Transverse colon (tissue), 3 donors: ENCODE results near the gene CDPF1.

Source experiments
- EP300 ChIP-seq: sonication (generic); formaldehyde crosslinking; IDR thresholded peaks from one replicate; pipeline ENCODE4 v1.6.1; 2017; ENCODE audit warnings: antibody characterized with exemption, low read depth
- TF ChIP-seq, protein P1 (sequence below), 5 experiments: fragments of 200-600 bp in 3 of 5; fragments of 450-650 bp in 2 of 5; sonication (generic) in 3 of 5; IDR thresholded peaks; 1 replicate in 2 of 5; 2 replicates in 3 of 5; pipeline ENCODE4 v1.5.1; 2016 to 2017; ENCODE audit warnings: antibody characterized with exemption in 5 of 5, inconsistent platforms in 3 of 5, mild to moderate bottlenecking in 2 of 5, moderate library complexity in 1 of 5

DNA sequence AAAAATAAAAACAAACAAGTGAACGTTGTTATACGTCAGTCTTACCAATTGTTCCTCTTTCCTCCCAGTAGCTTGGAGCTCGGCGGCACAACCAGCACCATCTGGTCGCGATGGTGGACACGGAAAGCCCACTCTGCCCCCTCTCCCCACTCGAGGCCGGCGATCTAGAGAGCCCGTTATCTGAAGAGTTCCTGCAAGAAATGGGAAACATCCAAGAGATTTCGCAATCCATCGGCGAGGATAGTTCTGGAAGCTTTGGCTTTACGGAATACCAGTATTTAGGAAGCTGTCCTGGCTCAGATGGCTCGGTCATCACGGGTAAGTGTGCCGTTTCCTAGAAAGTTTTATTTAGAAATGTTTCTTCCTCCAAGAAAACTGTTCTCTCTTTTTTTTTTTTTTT is 51.8 kb downstream of the CDPF1 start:
- TF ChIP-seq, protein P1, sequence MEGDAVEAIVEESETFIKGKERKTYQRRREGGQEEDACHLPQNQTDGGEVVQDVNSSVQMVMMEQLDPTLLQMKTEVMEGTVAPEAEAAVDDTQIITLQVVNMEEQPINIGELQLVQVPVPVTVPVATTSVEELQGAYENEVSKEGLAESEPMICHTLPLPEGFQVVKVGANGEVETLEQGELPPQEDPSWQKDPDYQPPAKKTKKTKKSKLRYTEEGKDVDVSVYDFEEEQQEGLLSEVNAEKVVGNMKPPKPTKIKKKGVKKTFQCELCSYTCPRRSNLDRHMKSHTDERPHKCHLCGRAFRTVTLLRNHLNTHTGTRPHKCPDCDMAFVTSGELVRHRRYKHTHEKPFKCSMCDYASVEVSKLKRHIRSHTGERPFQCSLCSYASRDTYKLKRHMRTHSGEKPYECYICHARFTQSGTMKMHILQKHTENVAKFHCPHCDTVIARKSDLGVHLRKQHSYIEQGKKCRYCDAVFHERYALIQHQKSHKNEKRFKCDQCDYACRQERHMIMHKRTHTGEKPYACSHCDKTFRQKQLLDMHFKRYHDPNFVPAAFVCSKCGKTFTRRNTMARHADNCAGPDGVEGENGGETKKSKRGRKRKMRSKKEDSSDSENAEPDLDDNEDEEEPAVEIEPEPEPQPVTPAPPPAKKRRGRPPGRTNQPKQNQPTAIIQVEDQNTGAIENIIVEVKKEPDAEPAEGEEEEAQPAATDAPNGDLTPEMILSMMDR (IDR thresholded peaks at IDR 0.05), result no peak
- TF ChIP-seq EP300, result no peak
